Measurements from ENCODE around the gene HOXA1.

HOXA1 gene

GRCh38 chr7:27126596-27127327, 31.0 kb upstream of the HOXA1 start (continued):
- TF ChIP-seq ZNF157 (tag by site-specific recombination; IDR thresholded peaks at IDR 0.05), result no peak
- TF ChIP-seq KLF17 (tag by site-specific recombination; IDR thresholded peaks at IDR 0.05), result no peak
- no peak for TF ChIP-seq ZNF664 (tag by site-specific recombination; IDR thresholded peaks at IDR 0.05)
- peak; percentile 77 for TF ChIP-seq ZNF18 (tag by site-specific recombination; IDR thresholded peaks at IDR 0.05)
- TF ChIP-seq ZNF10 (tag by site-specific recombination; IDR thresholded peaks at IDR 0.05), result no peak

- CTCF ChIA-PET, result interaction anchor here (0.5 to 0.7 kb wide), 3 partner anchors 55 to 1233 kb away, joined by 3 to 6 read pairs (median 5); no protein-coding TSS in a partner anchor
- no peak overlapping the region for H3K4me3 ChIP-seq (ENCODE audit: low read depth, low read length)
- H3K9me3 ChIP-seq (ENCODE audit: control insufficient read depth, insufficient read depth, low read depth, low read length), result no peaks in the 10 kb centered on the region
- H3K27ac ChIP-seq (ENCODE audit: extremely low read depth, low read depth, low read length), result peak overlapping the region; percentile 34; the same call in 1 of the 2 replicates
- H3K4me1 ChIP-seq (ENCODE audit: control insufficient read depth, insufficient read depth, low read length), result peaks cover 49% of the 10 kb centered on the region
- peaks cover 5 to 29% of the 10 kb centered on the region in 2 experiments; a peak in 1 of 3 replicates for H3K36me3 ChIP-seq (ENCODE audit: control insufficient read depth in 2 of 2, insufficient read depth in 1 of 2, low read length in 2 of 2)
- POLR2A ChIA-PET, result no interaction called here
- TF ChIP-seq ZSCAN30 (tag by site-specific recombination; IDR thresholded peaks at IDR 0.05) (peak; percentile 80), ZNF549 (tag by site-specific recombination; IDR thresholded peaks at IDR 0.05) (no peak), REST (tag by site-specific recombination; IDR thresholded peaks at IDR 0.05) (no peak), TCF7L2 (IDR thresholded peaks at IDR 0.05; ENCODE audit: borderline replicate concordance, low read depth, low read length) (no peak), RBAK (tag by site-specific recombination; IDR thresholded peaks at IDR 0.05) (no peak), ZNF518A (tag by site-specific recombination; conservative IDR thresholded peaks at IDR 0.05; ENCODE audit: low read depth) (no peak), GLIS1 (tag by site-specific recombination; IDR thresholded peaks at IDR 0.05) (no peak), ZSCAN23 (tag by site-specific recombination; IDR thresholded peaks at IDR 0.05) (no peak), ZNF664 (tag by site-specific recombination; IDR thresholded peaks at IDR 0.05) (no peak), PRDM1 (tag by site-specific recombination; IDR thresholded peaks at IDR 0.05) (no peak), YY1 (tag by site-specific recombination; IDR thresholded peaks at IDR 0.05) (no peak), ZNF169 (tag by site-specific recombination; IDR thresholded peaks at IDR 0.05) (no peak), ZNF791 (tag by site-specific recombination; IDR thresholded peaks at IDR 0.05) (no peak), ZNF843 (tag by site-specific recombination; IDR thresholded peaks at IDR 0.05) (peak; percentile 46; the same call in 1 of the 2 replicates), ZNF785 (tag by site-specific recombination; IDR thresholded peaks at IDR 0.05) (no peak), PRDM6 (tag by site-specific recombination; IDR thresholded peaks at IDR 0.05) (peak; percentile 91), YY2 (tag by site-specific recombination; IDR thresholded peaks at IDR 0.05) (no peak), ZNF239 (tag by site-specific recombination; IDR thresholded peaks at IDR 0.05) (no peak), ZXDB (tag by site-specific recombination; IDR thresholded peaks at IDR 0.05) (no peak)
Observed at GRCh38 chr7:27125986-27126394, 30.2 kb upstream of the HOXA1 start.

Data from HEK293 (cell line).